HEK293 (cell line): ENCODE measurements around the gene LMO4.

Source experiments
- CTCF ChIA-PET: fragments of 350-600 bp; formaldehyde crosslinking; extraction: SDS; loops from one replicate; lab custom pipeline; 2021; ENCODE audit warnings: antibody characterized with exemption; lab: Yijun Ruan, JAX
- POLR2A ChIA-PET: fragments of 300-600 bp; formaldehyde crosslinking; extraction: SDS; loops from one replicate; lab custom pipeline; 2020; ENCODE audit warnings: antibody characterized with exemption, inconsistent platforms; lab: Yijun Ruan, JAX
- H3K27ac ChIP-seq: fragments of 200-500 bp; sonication (Bioruptor generic); 2 replicates; pipeline ENCODE4 v1.5.1; 2014; ENCODE audit warnings: low read depth, low read length, control low read depth, inconsistent platforms; ENCODE audit errors: extremely low read depth
- H3K36me3 ChIP-seq, 2 experiments: fragments of 200-500 bp in 1 of 2; sonication (Bioruptor generic) in 1 of 2; 1 replicate in 1 of 2; 2 replicates in 1 of 2; pipeline ENCODE4 v1.5.1; 2014 to 2017; ENCODE audit warnings: inconsistent platforms in 2 of 2, low read length in 2 of 2; ENCODE audit not compliant: control insufficient read depth in 2 of 2, insufficient read depth in 1 of 2
- H3K4me1 ChIP-seq: fragments of 200-500 bp; sonication (Bioruptor generic); 2 replicates; pipeline ENCODE4 v1.5.1; 2014; ENCODE audit warnings: mild to moderate bottlenecking, low read length, inconsistent platforms; ENCODE audit not compliant: control insufficient read depth, insufficient read depth
- H3K4me3 ChIP-seq: 2 replicates; pipeline ENCODE4 v1.5.1; 2011; ENCODE audit warnings: low read depth, mild to moderate bottlenecking, control low read depth, low read length, moderate library complexity
- H3K9me3 ChIP-seq: fragments of 200-500 bp; sonication (Bioruptor generic); 2 replicates; pipeline ENCODE4 v1.5.1; 2014; ENCODE audit warnings: low read depth, low read length, inconsistent platforms; ENCODE audit not compliant: control insufficient read depth, insufficient read depth
- KLF8 ChIP-seq: fragments of 450-650 bp; formaldehyde crosslinking; IDR thresholded peaks from 2 replicates; pipeline ENCODE4 v1.5.1; 2016; ENCODE audit warnings: missing biosample characterization, missing genetic modification characterization
- OVOL3 ChIP-seq: fragments of 450-650 bp; formaldehyde crosslinking; IDR thresholded peaks from 2 replicates; pipeline ENCODE4 v1.5.1; 2016; ENCODE audit warnings: missing biosample characterization, missing genetic modification characterization
- TRIM28 ChIP-seq: IDR thresholded peaks from 2 replicates; pipeline ENCODE4 v1.6.1; 2011; ENCODE audit warnings: low read length, control low read depth, borderline replicate concordance
- YY1 ChIP-seq: fragments of 450-650 bp; formaldehyde crosslinking; IDR thresholded peaks from 2 replicates; pipeline ENCODE4 v1.5.1; 2018; ENCODE audit warnings: missing biosample characterization, missing genetic modification characterization
- ZBTB8A ChIP-seq: fragments of 450-650 bp; formaldehyde crosslinking; IDR thresholded peaks from 2 replicates; pipeline ENCODE4 v1.5.1; 2016; ENCODE audit warnings: missing biosample characterization, missing genetic modification characterization
- ZNF16 ChIP-seq: fragments of 450-650 bp; formaldehyde crosslinking; IDR thresholded peaks from 2 replicates; pipeline ENCODE4 v1.5.1; 2016; ENCODE audit warnings: low read depth, missing biosample characterization, missing genetic modification characterization
- ZNF19 ChIP-seq: fragments of 450-650 bp; formaldehyde crosslinking; IDR thresholded peaks from 2 replicates; pipeline ENCODE4; 2016; ENCODE audit warnings: missing biosample characterization, missing genetic modification characterization, low read depth
- ZNF37A ChIP-seq: fragments of 450-650 bp; IDR thresholded peaks from 2 replicates; pipeline ENCODE4 v1.5.1; 2018; ENCODE audit warnings: missing biosample characterization, missing genetic modification characterization
- ZNF391 ChIP-seq: fragments of 450-650 bp; formaldehyde crosslinking; IDR thresholded peaks from 2 replicates; pipeline ENCODE4 v1.5.1; 2016; ENCODE audit warnings: low read depth, missing biosample characterization, missing genetic modification characterization, borderline replicate concordance
- ZNF473 ChIP-seq: fragments of 450-650 bp; formaldehyde crosslinking; IDR thresholded peaks from 2 replicates; pipeline ENCODE4 v1.5.1; 2017; ENCODE audit warnings: missing biosample characterization, missing genetic modification characterization
- ZNF521 ChIP-seq: fragments of 450-650 bp; formaldehyde crosslinking; IDR thresholded peaks from 2 replicates; pipeline ENCODE4 v1.5.1; 2017; ENCODE audit warnings: missing biosample characterization, mild to moderate bottlenecking, missing genetic modification characterization
- ZNF664 ChIP-seq: fragments of 450-650 bp; formaldehyde crosslinking; IDR thresholded peaks from 2 replicates; pipeline ENCODE4 v1.5.1; 2016; ENCODE audit warnings: missing biosample characterization, missing genetic modification characterization
- ZXDB ChIP-seq: fragments of 450-650 bp; formaldehyde crosslinking; IDR thresholded peaks from 2 replicates; pipeline ENCODE4 v1.5.1; 2016; ENCODE audit warnings: missing biosample characterization, missing genetic modification characterization
- TF ChIP-seq, protein P1 (sequence below): fragments of 450-650 bp; IDR thresholded peaks from 2 replicates; pipeline ENCODE4 v1.5.1; 2018; ENCODE audit warnings: missing biosample characterization, mild to moderate bottlenecking, missing genetic modification characterization
- TF ChIP-seq, protein P2 (sequence below): fragments of 450-650 bp; IDR thresholded peaks from 2 replicates; pipeline ENCODE4 v1.5.1; 2018; ENCODE audit warnings: missing biosample characterization, missing genetic modification characterization
- TF ChIP-seq, protein P3 (sequence below): fragments of 450-650 bp; formaldehyde crosslinking; IDR thresholded peaks from 2 replicates; pipeline ENCODE4 v1.5.1; 2016; ENCODE audit warnings: missing biosample characterization, missing genetic modification characterization
- TF ChIP-seq, protein P4 (sequence below): fragments of 450-650 bp; formaldehyde crosslinking; IDR thresholded peaks from 2 replicates; pipeline ENCODE4 v1.5.1; 2016; ENCODE audit warnings: missing biosample characterization, missing genetic modification characterization
- TF ChIP-seq, protein P5 (sequence below): fragments of 450-650 bp; formaldehyde crosslinking; IDR thresholded peaks from 2 replicates; pipeline ENCODE4 v1.5.1; 2016; ENCODE audit warnings: missing biosample characterization, missing genetic modification characterization
- TF ChIP-seq, protein P6 (sequence below): fragments of 450-650 bp; formaldehyde crosslinking; IDR thresholded peaks from 2 replicates; pipeline ENCODE4 v1.5.1; 2016; ENCODE audit warnings: missing biosample characterization, missing genetic modification characterization

LMO4 gene

DNA sequence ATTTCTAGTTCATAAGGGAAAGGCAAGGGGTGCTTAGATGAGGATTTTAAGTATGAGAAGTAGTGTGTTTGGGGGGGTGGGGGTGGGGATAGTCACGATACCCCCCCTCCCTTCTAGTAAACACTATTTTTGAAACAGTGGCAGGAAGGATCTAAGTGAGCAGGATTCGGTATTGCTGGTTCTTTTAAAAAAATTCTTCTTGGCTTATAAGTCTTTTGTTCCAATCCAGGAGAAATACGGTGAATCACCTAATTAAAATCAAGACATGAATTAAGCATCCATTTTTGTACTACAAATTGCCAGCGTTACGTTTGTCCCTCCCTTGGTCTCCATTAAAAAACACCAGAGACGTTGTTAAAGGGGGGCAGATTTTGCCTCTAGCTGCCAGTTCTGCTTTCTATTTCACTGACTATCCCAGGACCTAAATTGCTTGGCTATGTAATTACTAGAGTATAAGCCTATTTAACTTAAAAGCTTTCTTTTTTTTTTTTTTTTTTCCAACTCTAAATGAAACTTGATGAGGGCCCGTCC is 911 bp downstream of the LMO4 start:
- peak overlapping the region; percentile 73 for H3K4me3 ChIP-seq
- H3K9me3 ChIP-seq, result no peaks in the 10 kb centered on the region
- CTCF ChIA-PET, result interaction anchor here (0.6 to 0.9 kb wide), 3 partner anchors 9 to 510 kb away, joined by 3 to 4 read pairs (median 3); no protein-coding TSS in a partner anchor
- TF ChIP-seq ZNF521 (tag by site-specific recombination) (no peak), TRIM28 (no peak), ZXDB (tag by site-specific recombination) (no peak), ZNF19 (tag by site-specific recombination) (no peak), ZBTB8A (tag by site-specific recombination) (no peak), ZNF391 (tag by site-specific recombination) (no peak), OVOL3 (tag by site-specific recombination) (no peak), ZNF664 (tag by site-specific recombination) (0 out of 2 replicates have a peak, but pooled peaks have one; percentile 6), ZNF37A (tag by site-specific recombination) (no peak), KLF8 (tag by site-specific recombination) (no peak), ZNF473 (tag by site-specific recombination) (no peak), ZNF16 (tag by site-specific recombination) (no peak), YY1 (tag by site-specific recombination) (peak; percentile 38; the same call in 1 of the 2 replicates)
- TF ChIP-seq, protein P1, sequence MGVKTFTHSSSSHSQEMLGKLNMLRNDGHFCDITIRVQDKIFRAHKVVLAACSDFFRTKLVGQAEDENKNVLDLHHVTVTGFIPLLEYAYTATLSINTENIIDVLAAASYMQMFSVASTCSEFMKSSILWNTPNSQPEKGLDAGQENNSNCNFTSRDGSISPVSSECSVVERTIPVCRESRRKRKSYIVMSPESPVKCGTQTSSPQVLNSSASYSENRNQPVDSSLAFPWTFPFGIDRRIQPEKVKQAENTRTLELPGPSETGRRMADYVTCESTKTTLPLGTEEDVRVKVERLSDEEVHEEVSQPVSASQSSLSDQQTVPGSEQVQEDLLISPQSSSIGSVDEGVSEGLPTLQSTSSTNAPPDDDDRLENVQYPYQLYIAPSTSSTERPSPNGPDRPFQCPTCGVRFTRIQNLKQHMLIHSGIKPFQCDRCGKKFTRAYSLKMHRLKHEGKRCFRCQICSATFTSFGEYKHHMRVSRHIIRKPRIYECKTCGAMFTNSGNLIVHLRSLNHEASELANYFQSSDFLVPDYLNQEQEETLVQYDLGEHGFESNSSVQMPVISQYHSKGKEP, result no peak
- TF ChIP-seq, protein P2, sequence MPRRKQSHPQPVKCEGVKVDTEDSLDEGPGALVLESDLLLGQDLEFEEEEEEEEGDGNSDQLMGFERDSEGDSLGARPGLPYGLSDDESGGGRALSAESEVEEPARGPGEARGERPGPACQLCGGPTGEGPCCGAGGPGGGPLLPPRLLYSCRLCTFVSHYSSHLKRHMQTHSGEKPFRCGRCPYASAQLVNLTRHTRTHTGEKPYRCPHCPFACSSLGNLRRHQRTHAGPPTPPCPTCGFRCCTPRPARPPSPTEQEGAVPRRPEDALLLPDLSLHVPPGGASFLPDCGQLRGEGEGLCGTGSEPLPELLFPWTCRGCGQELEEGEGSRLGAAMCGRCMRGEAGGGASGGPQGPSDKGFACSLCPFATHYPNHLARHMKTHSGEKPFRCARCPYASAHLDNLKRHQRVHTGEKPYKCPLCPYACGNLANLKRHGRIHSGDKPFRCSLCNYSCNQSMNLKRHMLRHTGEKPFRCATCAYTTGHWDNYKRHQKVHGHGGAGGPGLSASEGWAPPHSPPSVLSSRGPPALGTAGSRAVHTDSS (tag by site-specific recombination), result no peak
- TF ChIP-seq, protein P3, sequence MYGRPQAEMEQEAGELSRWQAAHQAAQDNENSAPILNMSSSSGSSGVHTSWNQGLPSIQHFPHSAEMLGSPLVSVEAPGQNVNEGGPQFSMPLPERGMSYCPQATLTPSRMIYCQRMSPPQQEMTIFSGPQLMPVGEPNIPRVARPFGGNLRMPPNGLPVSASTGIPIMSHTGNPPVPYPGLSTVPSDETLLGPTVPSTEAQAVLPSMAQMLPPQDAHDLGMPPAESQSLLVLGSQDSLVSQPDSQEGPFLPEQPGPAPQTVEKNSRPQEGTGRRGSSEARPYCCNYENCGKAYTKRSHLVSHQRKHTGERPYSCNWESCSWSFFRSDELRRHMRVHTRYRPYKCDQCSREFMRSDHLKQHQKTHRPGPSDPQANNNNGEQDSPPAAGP (tag by site-specific recombination), result no peak
- TF ChIP-seq, protein P4, sequence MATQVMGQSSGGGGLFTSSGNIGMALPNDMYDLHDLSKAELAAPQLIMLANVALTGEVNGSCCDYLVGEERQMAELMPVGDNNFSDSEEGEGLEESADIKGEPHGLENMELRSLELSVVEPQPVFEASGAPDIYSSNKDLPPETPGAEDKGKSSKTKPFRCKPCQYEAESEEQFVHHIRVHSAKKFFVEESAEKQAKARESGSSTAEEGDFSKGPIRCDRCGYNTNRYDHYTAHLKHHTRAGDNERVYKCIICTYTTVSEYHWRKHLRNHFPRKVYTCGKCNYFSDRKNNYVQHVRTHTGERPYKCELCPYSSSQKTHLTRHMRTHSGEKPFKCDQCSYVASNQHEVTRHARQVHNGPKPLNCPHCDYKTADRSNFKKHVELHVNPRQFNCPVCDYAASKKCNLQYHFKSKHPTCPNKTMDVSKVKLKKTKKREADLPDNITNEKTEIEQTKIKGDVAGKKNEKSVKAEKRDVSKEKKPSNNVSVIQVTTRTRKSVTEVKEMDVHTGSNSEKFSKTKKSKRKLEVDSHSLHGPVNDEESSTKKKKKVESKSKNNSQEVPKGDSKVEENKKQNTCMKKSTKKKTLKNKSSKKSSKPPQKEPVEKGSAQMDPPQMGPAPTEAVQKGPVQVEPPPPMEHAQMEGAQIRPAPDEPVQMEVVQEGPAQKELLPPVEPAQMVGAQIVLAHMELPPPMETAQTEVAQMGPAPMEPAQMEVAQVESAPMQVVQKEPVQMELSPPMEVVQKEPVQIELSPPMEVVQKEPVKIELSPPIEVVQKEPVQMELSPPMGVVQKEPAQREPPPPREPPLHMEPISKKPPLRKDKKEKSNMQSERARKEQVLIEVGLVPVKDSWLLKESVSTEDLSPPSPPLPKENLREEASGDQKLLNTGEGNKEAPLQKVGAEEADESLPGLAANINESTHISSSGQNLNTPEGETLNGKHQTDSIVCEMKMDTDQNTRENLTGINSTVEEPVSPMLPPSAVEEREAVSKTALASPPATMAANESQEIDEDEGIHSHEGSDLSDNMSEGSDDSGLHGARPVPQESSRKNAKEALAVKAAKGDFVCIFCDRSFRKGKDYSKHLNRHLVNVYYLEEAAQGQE (tag by site-specific recombination), result 0 out of 2 replicates have a peak, but pooled peaks have one; percentile 17
- TF ChIP-seq, protein P5, sequence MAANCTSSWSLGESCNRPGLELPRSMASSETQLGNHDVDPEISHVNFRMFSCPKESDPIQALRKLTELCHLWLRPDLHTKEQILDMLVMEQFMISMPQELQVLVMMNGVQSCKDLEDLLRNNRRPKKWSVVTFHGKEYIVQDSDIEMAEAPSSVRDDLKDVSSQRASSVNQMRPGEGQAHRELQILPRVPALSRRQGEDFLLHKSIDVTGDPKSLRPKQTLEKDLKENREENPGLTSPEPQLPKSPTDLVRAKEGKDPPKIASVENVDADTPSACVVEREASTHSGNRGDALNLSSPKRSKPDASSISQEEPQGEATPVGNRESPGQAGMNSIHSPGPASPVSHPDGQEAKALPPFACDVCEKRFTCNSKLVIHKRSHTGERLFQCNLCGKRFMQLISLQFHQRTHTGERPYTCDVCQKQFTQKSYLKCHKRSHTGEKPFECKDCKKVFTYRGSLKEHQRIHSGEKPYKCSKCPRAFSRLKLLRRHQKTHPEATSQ (tag by site-specific recombination), result no peak
- TF ChIP-seq, protein P6, sequence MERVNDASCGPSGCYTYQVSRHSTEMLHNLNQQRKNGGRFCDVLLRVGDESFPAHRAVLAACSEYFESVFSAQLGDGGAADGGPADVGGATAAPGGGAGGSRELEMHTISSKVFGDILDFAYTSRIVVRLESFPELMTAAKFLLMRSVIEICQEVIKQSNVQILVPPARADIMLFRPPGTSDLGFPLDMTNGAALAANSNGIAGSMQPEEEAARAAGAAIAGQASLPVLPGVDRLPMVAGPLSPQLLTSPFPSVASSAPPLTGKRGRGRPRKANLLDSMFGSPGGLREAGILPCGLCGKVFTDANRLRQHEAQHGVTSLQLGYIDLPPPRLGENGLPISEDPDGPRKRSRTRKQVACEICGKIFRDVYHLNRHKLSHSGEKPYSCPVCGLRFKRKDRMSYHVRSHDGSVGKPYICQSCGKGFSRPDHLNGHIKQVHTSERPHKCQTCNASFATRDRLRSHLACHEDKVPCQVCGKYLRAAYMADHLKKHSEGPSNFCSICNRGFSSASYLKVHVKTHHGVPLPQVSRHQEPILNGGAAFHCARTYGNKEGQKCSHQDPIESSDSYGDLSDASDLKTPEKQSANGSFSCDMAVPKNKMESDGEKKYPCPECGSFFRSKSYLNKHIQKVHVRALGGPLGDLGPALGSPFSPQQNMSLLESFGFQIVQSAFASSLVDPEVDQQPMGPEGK (tag by site-specific recombination), result no peak; the same call in 1 of the 2 replicates
- TF ChIP-seq, all 188 proteins: peak for 3
- peak overlapping the region; percentile 97 for H3K27ac ChIP-seq
- peaks cover 7 to 18% of the 10 kb centered on the region in 2 experiments; a peak in 2 of 3 replicates for H3K36me3 ChIP-seq
- H3K4me1 ChIP-seq, result peaks cover 25% of the 10 kb centered on the region
- POLR2A ChIA-PET, result interaction anchor here (0.6 to 2.1 kb wide), 20 partner anchors 12 to 1690 kb away, joined by 3 to 14 read pairs (median 4); partner anchors contain the start of gene HS2ST1
